ENCODE data around the gene TMEM178B.
"Not testable (repeated sequence)": the region's sequence is repeated elsewhere in the genome, so short reads cannot be mapped to it uniquely, and the experiment has no call there.

Gene TMEM178B

DNA sequence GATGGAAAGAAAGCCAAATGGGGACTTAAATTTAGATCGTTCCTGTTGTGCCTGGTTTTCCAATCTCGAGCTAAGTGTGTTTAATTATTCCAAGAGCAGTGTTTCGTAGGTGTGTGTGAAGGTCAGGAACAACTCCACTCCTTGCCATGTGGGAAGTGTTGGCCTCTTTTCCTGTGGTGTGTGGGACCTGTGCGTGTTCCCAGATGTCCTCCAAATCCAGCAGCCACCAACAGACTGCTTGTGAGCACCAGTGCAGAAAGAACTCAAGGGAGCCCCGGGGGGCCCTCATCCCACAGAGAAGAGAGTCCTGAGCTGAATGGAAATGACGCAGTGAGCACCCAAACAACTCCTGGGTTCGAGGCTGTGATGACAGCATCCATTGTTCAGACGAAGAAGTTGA, 227.7 kb downstream of the TMEM178B start:
- H3K4me1 ChIP-seq: no peaks in the 10 kb centered on the region
- H3K27me3 ChIP-seq (ENCODE audit: low read depth): no peaks in the 10 kb centered on the region
- DNase-seq (ENCODE audit: low spot score in 2 of 2): no peak
- H3K9me3 ChIP-seq: no peaks in the 10 kb centered on the region
- no peak overlapping the region for H3K4me3 ChIP-seq
- H3K36me3 ChIP-seq (replicated peaks): no peaks in the 10 kb centered on the region
- in situ Hi-C loops (cut with MboI; ENCODE audit: low sequenced_read_pairs): no loop called here

GRCh38 chr7:141302617-141303016, 228.8 kb downstream of the TMEM178B start:
- Histone ChIP-seq H3K9me3 (no peaks in the 10 kb centered on the region), H3K27me3 (ENCODE audit: low read depth) (no peaks in the 10 kb centered on the region), H3K36me3 (replicated peaks) (no peaks in the 10 kb centered on the region), H3K4me3 (no peak overlapping the region), H3K4me1 (no peaks in the 10 kb centered on the region)
- in situ Hi-C loops (cut with MboI; ENCODE audit: low sequenced_read_pairs): no loop called here
- DNase-seq (ENCODE audit: low spot score in 2 of 2): no peak

DNA sequence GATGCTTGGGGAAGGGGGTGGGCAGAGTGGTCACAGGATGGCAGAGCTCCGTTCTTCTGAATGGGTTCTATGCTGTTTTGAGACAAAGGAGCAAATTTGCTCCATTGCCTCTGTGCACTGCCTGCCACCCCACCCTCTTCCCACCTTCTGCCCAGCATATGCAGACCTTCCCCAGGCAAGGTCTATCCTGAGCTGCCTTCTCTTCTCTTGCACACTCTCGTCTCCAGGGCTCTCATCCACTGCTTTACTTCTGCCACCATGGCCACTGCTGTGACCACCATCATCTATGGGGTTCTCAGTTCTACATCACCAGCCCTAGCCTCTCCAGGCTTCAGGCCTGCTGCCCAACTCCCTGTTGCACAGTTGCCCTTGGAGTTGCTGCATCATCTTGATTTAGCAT, 230.4 kb downstream of the TMEM178B start:
- H3K36me3 ChIP-seq (replicated peaks): no peaks in the 10 kb centered on the region
- in situ Hi-C loops (cut with MboI; ENCODE audit: low sequenced_read_pairs): no loop called here
- H3K4me3 ChIP-seq: no peak overlapping the region
- H3K4me1 ChIP-seq: no peaks in the 10 kb centered on the region
- H3K27me3 ChIP-seq (ENCODE audit: low read depth): no peaks in the 10 kb centered on the region
- no peaks in the 10 kb centered on the region for H3K9me3 ChIP-seq
- no peak for DNase-seq (ENCODE audit: low spot score in 2 of 2)

- H3K4me1 ChIP-seq: no peaks in the 10 kb centered on the region
- H3K9me3 ChIP-seq: no peaks in the 10 kb centered on the region
- in situ Hi-C loops (cut with MboI; ENCODE audit: low sequenced_read_pairs): no loop called here
These were observed 232.2 kb downstream of the TMEM178B start for GRCh38 chr7:141306081-141306480.

DNA sequence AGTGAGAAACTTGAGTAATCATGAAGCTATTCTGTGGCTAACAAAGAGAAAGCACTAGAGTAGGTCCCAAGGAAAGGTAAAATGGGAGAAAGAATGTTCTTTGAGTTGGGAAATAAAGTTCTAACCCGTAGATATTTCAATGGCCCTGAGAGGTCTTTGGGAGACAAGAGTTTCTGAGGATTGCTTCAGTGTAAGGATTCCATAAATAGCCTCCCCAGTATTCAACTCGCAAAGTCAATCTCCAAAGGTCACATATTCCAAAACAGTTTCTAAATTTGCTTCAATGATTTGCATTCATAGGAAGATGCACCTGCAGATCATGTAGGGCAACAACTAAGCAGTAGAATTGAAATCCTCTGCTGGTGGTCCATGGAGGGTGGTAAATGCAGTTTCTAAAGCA, 238.5 kb downstream of the TMEM178B start:
- H3K36me3 ChIP-seq (replicated peaks): no peaks in the 10 kb centered on the region
- H3K4me1 ChIP-seq: no peaks in the 10 kb centered on the region
- no peaks in the 10 kb centered on the region for H3K27me3 ChIP-seq (ENCODE audit: low read depth)
- DNase-seq (ENCODE audit: low spot score in 2 of 2): no peak
- in situ Hi-C loops (cut with MboI; ENCODE audit: low sequenced_read_pairs): no loop called here
- no peak overlapping the region for H3K4me3 ChIP-seq
- H3K9me3 ChIP-seq: no peaks in the 10 kb centered on the region

More at GRCh38 chr7:141306081-141306480, 232.2 kb downstream of the TMEM178B start:
- Histone ChIP-seq H3K27me3 (ENCODE audit: low read depth) (no peaks in the 10 kb centered on the region), H3K4me3 (no peak overlapping the region), H3K36me3 (replicated peaks) (no peaks in the 10 kb centered on the region)
- DNase-seq (ENCODE audit: low spot score in 2 of 2): no peak

- H3K4me1 ChIP-seq: no peaks in the 10 kb centered on the region
- in situ Hi-C loops (cut with MboI; ENCODE audit: low sequenced_read_pairs): no loop called here
These were observed 239.1 kb downstream of the TMEM178B start for GRCh38 chr7:141312828-141313521.

DNA sequence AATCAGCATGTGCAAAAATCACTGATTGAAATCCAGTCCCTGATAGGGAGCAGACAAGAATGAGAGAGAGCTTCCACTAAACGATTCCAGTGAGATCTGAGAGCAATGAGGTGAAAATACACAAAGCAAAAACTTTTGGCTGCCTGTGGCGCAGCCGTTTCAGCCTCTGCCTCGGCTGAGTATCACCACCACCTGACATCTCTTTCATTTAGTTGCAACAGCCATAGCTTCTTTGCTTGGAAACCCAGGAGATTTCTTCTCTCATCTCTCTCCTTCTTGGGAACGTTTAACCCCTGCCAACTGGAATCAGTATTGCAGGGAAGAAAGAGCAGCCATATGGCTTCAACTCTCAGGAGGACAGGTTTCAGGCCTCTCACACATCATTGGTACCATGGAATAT, 240.0 kb downstream of the TMEM178B start:
- no peaks in the 10 kb centered on the region for H3K4me1 ChIP-seq
- no peaks in the 10 kb centered on the region for H3K9me3 ChIP-seq
- no peak for DNase-seq (ENCODE audit: low spot score in 2 of 2)
- no peak overlapping the region for H3K4me3 ChIP-seq
- H3K27me3 ChIP-seq (ENCODE audit: low read depth): no peaks in the 10 kb centered on the region
- in situ Hi-C loops (cut with MboI; ENCODE audit: low sequenced_read_pairs): no loop called here
- no peaks in the 10 kb centered on the region for H3K36me3 ChIP-seq (replicated peaks)

More at GRCh38 chr7:141312828-141313521, 239.1 kb downstream of the TMEM178B start:
- Histone ChIP-seq H3K4me3 (no peak overlapping the region), H3K27me3 (ENCODE audit: low read depth) (no peaks in the 10 kb centered on the region), H3K9me3 (no peaks in the 10 kb centered on the region), H3K36me3 (replicated peaks) (no peaks in the 10 kb centered on the region)
- no peak for DNase-seq (ENCODE audit: low spot score in 2 of 2)

- H3K27me3 ChIP-seq (ENCODE audit: low read depth): no peaks in the 10 kb centered on the region
- DNase-seq (ENCODE audit: low spot score in 2 of 2): no peak
- no peaks in the 10 kb centered on the region for H3K36me3 ChIP-seq (replicated peaks)
- H3K4me1 ChIP-seq: no peaks in the 10 kb centered on the region
- in situ Hi-C loops (cut with MboI; ENCODE audit: low sequenced_read_pairs): no loop called here
- no peak overlapping the region for H3K4me3 ChIP-seq
- H3K9me3 ChIP-seq: no peaks in the 10 kb centered on the region
These were observed 243.2 kb downstream of the TMEM178B start for GRCh38 chr7:141317033-141317585.

DNA sequence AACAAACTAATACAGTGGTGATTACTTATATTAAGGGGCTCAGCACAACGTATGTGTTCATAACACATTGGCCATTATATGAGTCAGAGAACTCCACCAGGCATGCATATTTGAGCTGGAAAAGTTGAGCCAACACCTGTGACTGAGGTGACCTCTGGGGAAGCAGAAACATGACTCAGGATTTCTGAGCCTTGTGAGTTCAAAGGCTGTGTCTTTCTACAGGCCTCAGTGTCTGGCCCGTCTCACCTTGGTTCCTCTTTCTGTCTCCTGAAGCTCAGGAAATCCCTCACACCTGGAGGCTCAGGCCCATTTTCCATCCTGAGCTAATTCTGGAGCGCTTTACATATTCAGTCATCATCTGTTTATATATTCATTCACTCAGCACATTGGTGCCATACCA, 246.4 kb downstream of the TMEM178B start:
- DNase-seq (ENCODE audit: low spot score in 2 of 2): no peak
- no peak overlapping the region for H3K4me3 ChIP-seq
- in situ Hi-C loops (cut with MboI; ENCODE audit: low sequenced_read_pairs): no loop called here
- no peaks in the 10 kb centered on the region for H3K9me3 ChIP-seq
- no peaks in the 10 kb centered on the region for H3K27me3 ChIP-seq (ENCODE audit: low read depth)
- peaks cover 10% of the 10 kb centered on the region for H3K4me1 ChIP-seq
- H3K36me3 ChIP-seq (replicated peaks): no peaks in the 10 kb centered on the region

DNA sequence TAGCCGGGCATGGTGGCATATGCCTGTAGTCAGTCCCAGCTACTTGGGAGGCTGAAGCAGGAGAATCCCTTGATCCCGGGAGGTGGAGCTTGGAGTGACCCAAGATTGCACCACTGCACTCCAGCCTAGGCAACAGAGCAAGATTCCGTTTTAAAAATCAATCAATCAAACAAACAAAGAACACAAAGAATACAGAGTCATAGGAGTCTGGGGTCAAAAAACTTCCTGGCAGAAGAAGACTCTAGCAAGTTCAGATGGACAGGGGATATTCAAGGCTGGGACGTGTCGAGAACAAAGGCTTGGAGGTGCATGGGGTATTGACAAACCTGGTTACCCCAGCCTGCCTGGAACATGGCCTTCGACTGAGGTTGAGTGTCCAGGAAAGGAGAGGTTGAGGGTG, 248.5 kb downstream of the TMEM178B start:
- DNase-seq (ENCODE audit: low spot score in 2 of 2): no peak
- H3K27me3 ChIP-seq (ENCODE audit: low read depth): no peaks in the 10 kb centered on the region
- in situ Hi-C loops (cut with MboI; ENCODE audit: low sequenced_read_pairs): no loop called here

DNA sequence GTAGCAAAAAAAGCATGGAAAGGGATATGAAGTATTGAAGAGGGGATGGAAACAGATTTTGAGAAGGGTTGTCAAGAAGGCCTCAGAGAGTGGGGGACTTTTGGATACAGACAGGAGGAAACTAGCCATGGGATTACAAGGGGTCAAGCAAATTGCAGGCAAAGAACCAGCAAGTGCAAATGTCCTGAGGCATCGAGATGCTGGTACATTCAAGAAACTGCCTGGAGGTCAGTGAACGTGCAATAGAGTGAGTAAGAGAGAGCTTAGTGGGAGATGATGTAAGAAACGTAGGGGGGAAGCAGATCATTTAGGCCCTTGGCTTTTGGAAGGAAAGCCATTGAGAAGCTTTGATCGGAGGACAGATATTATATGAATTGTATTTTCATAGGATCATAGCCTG, 250.0 kb downstream of the TMEM178B start:
- no peaks in the 10 kb centered on the region for H3K27me3 ChIP-seq (ENCODE audit: low read depth)
- in situ Hi-C loops (cut with MboI; ENCODE audit: low sequenced_read_pairs): no loop called here
- no peak overlapping the region for H3K4me3 ChIP-seq
- no peaks in the 10 kb centered on the region for H3K9me3 ChIP-seq
- H3K36me3 ChIP-seq (replicated peaks): no peaks in the 10 kb centered on the region
- no peak for DNase-seq (ENCODE audit: low spot score in 2 of 2)
- H3K4me1 ChIP-seq: peaks cover 19% of the 10 kb centered on the region

More for the DNA sequence above, 248.5 kb downstream of the TMEM178B start:
- Histone ChIP-seq H3K9me3 (no peaks in the 10 kb centered on the region), H3K4me1 (peaks cover 19% of the 10 kb centered on the region), H3K4me3 (no peak overlapping the region), H3K36me3 (replicated peaks) (no peaks in the 10 kb centered on the region)

GRCh38 chr7:141324870-141325269, 251.0 kb downstream of the TMEM178B start:
- Histone ChIP-seq H3K4me3 (no peak overlapping the region), H3K36me3 (replicated peaks) (no peaks in the 10 kb centered on the region), H3K27me3 (ENCODE audit: low read depth) (no peaks in the 10 kb centered on the region), H3K4me1 (peaks cover 19% of the 10 kb centered on the region), H3K9me3 (no peaks in the 10 kb centered on the region)
- in situ Hi-C loops (cut with MboI; ENCODE audit: low sequenced_read_pairs): no loop called here
- DNase-seq (ENCODE audit: low spot score in 2 of 2): peak; percentile 37 to 87

DNA sequence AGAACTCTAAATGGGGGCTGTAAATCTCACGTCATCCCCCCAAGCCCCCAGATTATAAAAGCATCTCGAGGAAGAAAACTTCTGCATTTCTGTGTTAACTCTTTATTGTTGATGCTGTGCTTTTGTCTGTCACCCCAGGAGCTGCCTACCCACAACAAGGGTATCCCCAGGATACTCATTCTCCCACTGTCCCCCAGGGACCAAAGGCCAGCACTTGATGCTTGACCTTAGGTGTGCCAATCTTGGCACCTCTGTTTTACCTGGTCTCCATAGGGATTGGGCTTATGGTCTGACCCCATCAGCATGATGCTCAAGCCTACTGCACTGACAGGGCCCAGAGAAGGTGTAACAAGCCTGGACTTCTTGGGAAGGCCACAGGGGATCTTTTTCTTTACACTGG, 251.4 kb downstream of the TMEM178B start:
- H3K9me3 ChIP-seq: no peaks in the 10 kb centered on the region
- peaks cover 19% of the 10 kb centered on the region for H3K4me1 ChIP-seq
- in situ Hi-C loops (cut with MboI; ENCODE audit: low sequenced_read_pairs): no loop called here
- H3K36me3 ChIP-seq (replicated peaks): no peaks in the 10 kb centered on the region
- no peaks in the 10 kb centered on the region for H3K27me3 ChIP-seq (ENCODE audit: low read depth)
- no peak for DNase-seq (ENCODE audit: low spot score in 2 of 2)
- no peak overlapping the region for H3K4me3 ChIP-seq

DNA sequence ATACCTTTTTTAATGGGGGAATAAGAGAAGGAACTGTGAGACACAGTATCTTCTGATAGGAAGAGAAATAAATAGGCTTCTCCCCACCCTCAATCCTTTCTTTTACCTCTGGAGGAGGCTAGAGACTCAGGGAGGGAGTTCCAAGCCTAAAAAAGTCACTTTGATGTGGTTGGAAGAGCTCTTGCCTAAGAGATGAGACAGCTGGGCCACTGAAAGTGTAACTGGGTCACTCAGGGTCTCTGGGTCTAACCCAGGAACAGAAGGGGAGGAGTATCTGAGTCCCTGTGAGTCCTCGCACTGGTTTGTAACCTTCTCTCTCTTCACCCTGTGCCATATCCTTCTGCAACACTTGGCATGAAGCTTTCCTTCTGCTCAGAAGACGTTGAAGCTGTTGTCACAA, 254.4 kb downstream of the TMEM178B start:
- Histone ChIP-seq H3K27me3 (ENCODE audit: low read depth) (no peaks in the 10 kb centered on the region), H3K36me3 (replicated peaks) (no peaks in the 10 kb centered on the region), H3K9me3 (no peaks in the 10 kb centered on the region), H3K4me1 (peaks cover 19% of the 10 kb centered on the region), H3K4me3 (no peak overlapping the region)
- no peak for DNase-seq (ENCODE audit: low spot score in 2 of 2)
- in situ Hi-C loops (cut with MboI; ENCODE audit: low sequenced_read_pairs): no loop called here

DNA sequence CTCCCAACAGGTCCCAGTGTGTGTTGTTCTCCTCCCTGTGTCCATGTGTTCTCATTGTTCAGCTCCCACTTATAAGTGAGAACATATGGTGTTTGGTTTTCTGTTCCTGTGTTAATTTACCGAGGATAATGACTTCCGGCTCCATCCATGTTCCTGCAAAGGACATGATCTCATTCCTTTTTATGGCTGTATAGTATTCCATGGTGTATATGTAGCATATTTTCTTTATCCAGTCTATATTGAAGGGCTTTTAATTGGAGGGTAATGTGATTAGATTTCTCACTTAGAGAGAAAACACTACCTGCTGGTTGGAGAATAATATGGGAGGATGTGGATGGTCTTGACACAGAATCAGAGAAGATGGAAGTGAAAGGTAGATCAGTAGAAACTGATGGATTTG, 256.4 kb downstream of the TMEM178B start:
- DNase-seq (ENCODE audit: low spot score in 2 of 2); in situ Hi-C loops (cut with MboI; ENCODE audit: low sequenced_read_pairs); H3K4me3 ChIP-seq; H3K36me3 ChIP-seq (replicated peaks); H3K4me1 ChIP-seq; H3K9me3 ChIP-seq; H3K27me3 ChIP-seq (ENCODE audit: low read depth): not testable (repeated sequence)
